MM.1S (cell line): Measurements from ENCODE around the gene LACTB.

Experiments
- EZH2 ChIP-seq: fragments of 300-600 bp; sonication (generic); optimal IDR thresholded peaks from 2 replicates; pipeline ENCODE3; 2017; ENCODE audit warnings: low read depth, mild to moderate bottlenecking, antibody characterized with exemption, low read length, mixed read lengths
- TF ChIP-seq, protein P1 (sequence below): fragments of 300-600 bp; sonication (generic); IDR thresholded peaks from 2 replicates; pipeline ENCODE4 v1.5.1; 2016; ENCODE audit warnings: antibody characterized with exemption, low read length, mixed read lengths

DNA sequence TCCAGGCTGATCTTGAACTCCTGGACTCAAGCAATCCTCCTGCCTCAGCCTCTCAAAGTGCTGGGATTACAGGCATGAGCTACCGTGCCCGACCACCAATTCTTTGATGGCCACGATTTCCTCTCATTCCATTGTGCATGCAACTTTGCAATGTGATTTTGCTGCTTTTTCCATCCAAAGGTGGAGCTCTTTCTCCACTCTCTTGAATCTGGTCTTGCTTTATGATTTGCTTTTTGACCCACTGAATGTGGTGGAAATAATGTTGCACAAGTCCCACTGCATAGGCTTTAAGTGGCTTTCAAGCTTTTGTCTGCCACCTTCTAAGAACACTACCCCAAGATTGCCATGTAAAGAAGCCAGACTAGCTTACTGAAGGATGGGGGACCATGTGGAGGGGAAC lies 25.0 kb downstream of the LACTB start:
- TF ChIP-seq, protein P1, sequence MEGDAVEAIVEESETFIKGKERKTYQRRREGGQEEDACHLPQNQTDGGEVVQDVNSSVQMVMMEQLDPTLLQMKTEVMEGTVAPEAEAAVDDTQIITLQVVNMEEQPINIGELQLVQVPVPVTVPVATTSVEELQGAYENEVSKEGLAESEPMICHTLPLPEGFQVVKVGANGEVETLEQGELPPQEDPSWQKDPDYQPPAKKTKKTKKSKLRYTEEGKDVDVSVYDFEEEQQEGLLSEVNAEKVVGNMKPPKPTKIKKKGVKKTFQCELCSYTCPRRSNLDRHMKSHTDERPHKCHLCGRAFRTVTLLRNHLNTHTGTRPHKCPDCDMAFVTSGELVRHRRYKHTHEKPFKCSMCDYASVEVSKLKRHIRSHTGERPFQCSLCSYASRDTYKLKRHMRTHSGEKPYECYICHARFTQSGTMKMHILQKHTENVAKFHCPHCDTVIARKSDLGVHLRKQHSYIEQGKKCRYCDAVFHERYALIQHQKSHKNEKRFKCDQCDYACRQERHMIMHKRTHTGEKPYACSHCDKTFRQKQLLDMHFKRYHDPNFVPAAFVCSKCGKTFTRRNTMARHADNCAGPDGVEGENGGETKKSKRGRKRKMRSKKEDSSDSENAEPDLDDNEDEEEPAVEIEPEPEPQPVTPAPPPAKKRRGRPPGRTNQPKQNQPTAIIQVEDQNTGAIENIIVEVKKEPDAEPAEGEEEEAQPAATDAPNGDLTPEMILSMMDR = no peak
- no peak for TF ChIP-seq EZH2
